WERI-Rb-1 (cell line): ENCODE results near the gene JCHAIN.

ENCODE experiments used
- DNase-seq: peaks from one replicate; pipeline ENCODE4 v3.0.0-alpha.2; 2020
- H3K27ac ChIP-seq: fragments of 250-450 bp; sonication (Bioruptor Pico); 2 replicates; pipeline ENCODE4 v1.5.1; 2020; ENCODE audit warnings: mild to moderate bottlenecking, moderate library complexity
- H3K27me3 ChIP-seq: fragments of 250-450 bp; sonication (Bioruptor Pico); 2 replicates; pipeline ENCODE4 v1.5.1; 2021; ENCODE audit warnings: mild to moderate bottlenecking, low read depth, moderate library complexity; ENCODE audit not compliant: insufficient read depth, severe bottlenecking
- H3K36me3 ChIP-seq: fragments of 250-450 bp; sonication (Bioruptor Pico); 2 replicates; pipeline ENCODE4 v1.5.1; 2020; ENCODE audit warnings: mild to moderate bottlenecking, moderate library complexity
- H3K4me3 ChIP-seq: 2 replicates; pipeline ENCODE4 v1.5.1; 2011; ENCODE audit warnings: low read depth, mild to moderate bottlenecking, control low read depth, low read length
- H3K9me3 ChIP-seq: fragments of 250-450 bp; sonication (Bioruptor Pico); 2 replicates; pipeline ENCODE4 v1.5.1; 2021; ENCODE audit warnings: mild to moderate bottlenecking, moderate library complexity; ENCODE audit not compliant: severe bottlenecking
- CTCF ChIP-seq: IDR thresholded peaks from 2 replicates; pipeline ENCODE4 v1.5.1; 2011; ENCODE audit warnings: low read depth, mild to moderate bottlenecking, control low read depth, inconsistent platforms, low read length

JCHAIN gene

GRCh38 chr4:70666369-70666768, at the start of gene JCHAIN:
TSS of gene JCHAIN (minus strand) at chr4:70666508. CDS start at chr4:70666490, 18 bp downstream.
- TF ChIP-seq CTCF: no peak
- no peaks in the 10 kb centered on the region for H3K36me3 ChIP-seq
- DNase-seq: no peak
- no peak within 1 kb of the TSS for H3K27ac ChIP-seq
- no peak within 1 kb of the TSS for H3K4me3 ChIP-seq
- H3K27me3 ChIP-seq: no peaks in the 10 kb centered on the region
- no peaks in the 10 kb centered on the region for H3K9me3 ChIP-seq

GRCh38 chr4:70715097-70715496, 48.8 kb upstream of the JCHAIN start:
- Histone ChIP-seq H3K9me3 (no peaks in the 10 kb centered on the region), H3K36me3 (no peaks in the 10 kb centered on the region), H3K27me3 (no peaks in the 10 kb centered on the region), H3K27ac (no peak overlapping the region), H3K4me3 (no peak overlapping the region)
- no peak for DNase-seq
- TF ChIP-seq CTCF: no peak

- no peak for DNase-seq
- Histone ChIP-seq H3K9me3 (no peaks in the 10 kb centered on the region), H3K4me3 (no peak overlapping the region), H3K27ac (no peak overlapping the region), H3K36me3 (no peaks in the 10 kb centered on the region), H3K27me3 (no peaks in the 10 kb centered on the region)
- no peak for TF ChIP-seq CTCF
These were observed 48.0 kb upstream of the JCHAIN start for GRCh38 chr4:70714079-70714887.

GRCh38 chr4:70713453-70714078, 47.3 kb upstream of the JCHAIN start:
- Histone ChIP-seq H3K27ac (no peak overlapping the region), H3K27me3 (no peaks in the 10 kb centered on the region), H3K36me3 (no peaks in the 10 kb centered on the region), H3K9me3 (no peaks in the 10 kb centered on the region), H3K4me3 (no peak overlapping the region)
- no peak for DNase-seq
- TF ChIP-seq CTCF: no peak

GRCh38 chr4:70712604-70713452, 46.5 kb upstream of the JCHAIN start:
- Histone ChIP-seq H3K27ac (no peak overlapping the region), H3K9me3 (no peaks in the 10 kb centered on the region), H3K36me3 (no peaks in the 10 kb centered on the region), H3K4me3 (no peak overlapping the region), H3K27me3 (no peaks in the 10 kb centered on the region)
- no peak for DNase-seq
- no peak for TF ChIP-seq CTCF
